GM23248 (cell line): ENCODE results near the gene CADM3. TPM values are rescaled to one million over a fixed set of nuclear protein-coding genes. Genes with fewer than 3 reads are reported as not detected.
A peak's percentile ranks its signal among the peaks of the same experiment; 100 is the strongest.

Experiments used
- DNase-seq: peaks from one replicate; pipeline ENCODE4 v3.0.0-alpha.2; 2015
- H2AFZ ChIP-seq: fragments of 200-600 bp; sonication (generic); 2 replicates; pipeline ENCODE4 v1.6.1; 2016; ENCODE audit warnings: antibody characterized with exemption
- H3F3A ChIP-seq: fragments of 200-600 bp; sonication (generic); 2 replicates; pipeline ENCODE4 v1.6.1; 2016; ENCODE audit warnings: mild to moderate bottlenecking, antibody characterized with exemption, mixed run types; ENCODE audit not compliant: insufficient read depth
- H3K27ac ChIP-seq: fragments of 200-600 bp; sonication (generic); 2 replicates; pipeline ENCODE4 v1.5.1; 2016; ENCODE audit warnings: mild to moderate bottlenecking
- H3K27me3 ChIP-seq: fragments of 200-600 bp; sonication (generic); replicated peaks from 2 replicates; pipeline ENCODE4 v1.6.1; 2016; ENCODE audit warnings: mild to moderate bottlenecking; ENCODE audit not compliant: insufficient read depth
- H3K36me3 ChIP-seq: fragments of 200-600 bp; sonication (generic); 2 replicates; pipeline ENCODE4 v1.6.1; 2016; ENCODE audit warnings: low read depth, mild to moderate bottlenecking
- H3K4me1 ChIP-seq: fragments of 200-600 bp; sonication (generic); 2 replicates; pipeline ENCODE4 v1.6.1; 2016; ENCODE audit warnings: mild to moderate bottlenecking; ENCODE audit not compliant: insufficient read depth
- H3K4me2 ChIP-seq: fragments of 200-600 bp; sonication (generic); one replicate; pipeline ENCODE4 v1.6.1; 2016; ENCODE audit warnings: mild to moderate bottlenecking; ENCODE audit not compliant: unreplicated experiment
- H3K4me3 ChIP-seq: fragments of 200-600 bp; sonication (generic); 2 replicates; pipeline ENCODE4 v1.5.1; 2016; ENCODE audit warnings: mild to moderate bottlenecking
- H3K79me2 ChIP-seq: fragments of 200-600 bp; sonication (generic); 2 replicates; pipeline ENCODE4 v1.6.1; 2016; ENCODE audit warnings: mild to moderate bottlenecking; ENCODE audit not compliant: insufficient read depth
- H3K9ac ChIP-seq: fragments of 200-600 bp; sonication (generic); 2 replicates; pipeline ENCODE4 v1.6.1; 2016; ENCODE audit warnings: mild to moderate bottlenecking
- H3K9me2 ChIP-seq: fragments of 200-600 bp; sonication (generic); 2 replicates; pipeline ENCODE4 v1.6.1; 2016; ENCODE audit warnings: mixed run types, mild to moderate bottlenecking, moderate library complexity; ENCODE audit not compliant: insufficient read depth
- H3K9me3 ChIP-seq: fragments of 200-600 bp; sonication (generic); one replicate; pipeline ENCODE4 v1.6.1; 2017; ENCODE audit warnings: low read depth
- H4K20me1 ChIP-seq: fragments of 200-600 bp; sonication (generic); 2 replicates; pipeline ENCODE4 v1.6.0; 2016; ENCODE audit not compliant: insufficient read depth
- EZH2 ChIP-seq: fragments of 200-600 bp; sonication (generic); IDR thresholded peaks from 2 replicates; pipeline ENCODE4 v1.6.1; 2018; ENCODE audit warnings: antibody characterized with exemption, mild to moderate bottlenecking; ENCODE audit not compliant: insufficient read depth, poor library complexity, severe bottlenecking
- EZH2phosphoT487 ChIP-seq: fragments of 200-600 bp; sonication (generic); IDR thresholded peaks from 2 replicates; pipeline ENCODE4 v1.6.1; 2018; ENCODE audit warnings: antibody characterized with exemption, moderate library complexity, mild to moderate bottlenecking, low read depth; ENCODE audit not compliant: insufficient read depth
- WGBS, 2 experiments: methylation state at CpG; one replicate each; pipeline ENCODE4 v1.1.6; 2015 to 2017; ENCODE audit warnings: low lambda C conversion rate in 2 of 2, low coverage in 1 of 2; ENCODE audit errors: missing lambda C conversion rate in 2 of 2; 5-methylcytosine and 5-hydroxymethylcytosine counted together
- in situ Hi-C: fragments of 300-500 bp; cut with MboI; formaldehyde crosslinking; loops from 2 replicates; pipeline ENCODE4 v1.15.0; 2020
- polyA plus RNA-seq: library from polyadenylated mRNA; unstranded; fragments of >200 nt; fragmentation: Nextera tagmentation; extraction: Ambion mirVana; gene quantifications from 2 replicates; pipeline ENCODE4 v1.2.1, GENCODE V29; 2016
- total RNA-seq: library from RNA; depleted of rRNA; stranded (reverse); fragments of >200 nt; shearing (Covaris generic); gene quantifications from 2 replicates; pipeline ENCODE4 v1.2.3, GENCODE V29; 2014

Gene CADM3
- total and polyA plus RNA-seq, 2 experiments from 2014 or later, result not detected

DNA sequence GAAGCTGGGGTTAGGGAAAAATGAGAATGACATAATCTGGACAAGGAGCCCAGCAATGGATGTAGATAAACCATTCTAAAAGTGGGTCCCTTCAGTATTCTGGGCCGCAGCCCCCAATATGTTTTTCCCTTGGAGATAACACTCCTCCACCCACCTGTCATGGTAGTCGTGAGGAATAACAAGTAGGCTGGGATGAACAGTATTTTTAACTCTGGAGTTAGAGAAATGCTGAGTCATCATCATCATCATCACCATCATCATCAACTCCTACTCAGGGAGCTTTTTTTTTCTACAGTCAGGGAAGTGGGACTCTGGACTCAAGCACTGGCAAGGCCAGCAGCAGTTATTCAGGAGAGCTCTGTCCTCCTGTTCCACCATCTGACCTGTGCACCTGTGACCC lies 12.8 kb downstream of the CADM3 start:
- Histone ChIP-seq H2AFZ (no peak overlapping the region), H3K79me2 (no peaks in the 10 kb centered on the region), H3K9me2 (no peaks in the 10 kb centered on the region), H3K4me2 (no peak overlapping the region), H3K27me3 (peaks cover 23% of the 10 kb centered on the region), H3K4me3 (no peak overlapping the region), H3F3A (no peaks in the 10 kb centered on the region), H4K20me1 (no peaks in the 10 kb centered on the region), H3K4me1 (no peaks in the 10 kb centered on the region), H3K36me3 (no peaks in the 10 kb centered on the region), H3K27ac (no peak overlapping the region), H3K9ac (no peak overlapping the region), H3K9me3 (no peaks in the 10 kb centered on the region)
- WGBS, 2 experiments, result 36 to 56% methylated on average over 2 of the region's 2 CpGs
- no peak for DNase-seq
- TF ChIP-seq EZH2phosphoT487, result no peak
- TF ChIP-seq EZH2, result no peak
- in situ Hi-C loops, result no loop called here

- no peaks in the 10 kb centered on the region for H3K9me3 ChIP-seq
- no peak overlapping the region for H3K27ac ChIP-seq
- no peaks in the 10 kb centered on the region for H3K36me3 ChIP-seq
- in situ Hi-C loops, result no loop called here
- no peaks in the 10 kb centered on the region for H3K79me2 ChIP-seq
- 55 to 70% methylated on average over 5 of the region's 5 CpGs for WGBS, 2 experiments
- H4K20me1 ChIP-seq, result no peaks in the 10 kb centered on the region
- peaks cover 28% of the 10 kb centered on the region for H3K27me3 ChIP-seq
- H3K4me2 ChIP-seq, result no peak overlapping the region
- H3K4me3 ChIP-seq, result no peak overlapping the region
- H3K9ac ChIP-seq, result no peak overlapping the region
- no peaks in the 10 kb centered on the region for H3F3A ChIP-seq
- no peak for DNase-seq
- TF ChIP-seq EZH2 (no peak), EZH2phosphoT487 (no peak)
- H2AFZ ChIP-seq, result no peak overlapping the region
- no peaks in the 10 kb centered on the region for H3K4me1 ChIP-seq
- no peaks in the 10 kb centered on the region for H3K9me2 ChIP-seq
Observed at GRCh38 chr1:159185121-159185520, 13.7 kb downstream of the CADM3 start.

- Histone ChIP-seq H3K36me3 (no peaks in the 10 kb centered on the region), H3K9me3 (no peaks in the 10 kb centered on the region), H3K9ac (no peak overlapping the region), H3K9me2 (no peaks in the 10 kb centered on the region), H3K4me1 (no peaks in the 10 kb centered on the region), H3K79me2 (no peaks in the 10 kb centered on the region), H3K4me2 (no peak overlapping the region), H3K27me3 (peaks cover 31% of the 10 kb centered on the region), H3F3A (no peaks in the 10 kb centered on the region), H3K4me3 (no peak overlapping the region), H3K27ac (no peak overlapping the region), H2AFZ (no peak overlapping the region), H4K20me1 (no peaks in the 10 kb centered on the region)
- TF ChIP-seq EZH2, result no peak
- TF ChIP-seq EZH2phosphoT487, result no peak
- WGBS, 2 experiments, result 40 to 50% methylated on average over 3 of the region's 3 CpGs
- in situ Hi-C loops, result no loop called here
- DNase-seq, result no peak
Observed at GRCh38 chr1:159187033-159187432, 15.6 kb downstream of the CADM3 start.

DNA sequence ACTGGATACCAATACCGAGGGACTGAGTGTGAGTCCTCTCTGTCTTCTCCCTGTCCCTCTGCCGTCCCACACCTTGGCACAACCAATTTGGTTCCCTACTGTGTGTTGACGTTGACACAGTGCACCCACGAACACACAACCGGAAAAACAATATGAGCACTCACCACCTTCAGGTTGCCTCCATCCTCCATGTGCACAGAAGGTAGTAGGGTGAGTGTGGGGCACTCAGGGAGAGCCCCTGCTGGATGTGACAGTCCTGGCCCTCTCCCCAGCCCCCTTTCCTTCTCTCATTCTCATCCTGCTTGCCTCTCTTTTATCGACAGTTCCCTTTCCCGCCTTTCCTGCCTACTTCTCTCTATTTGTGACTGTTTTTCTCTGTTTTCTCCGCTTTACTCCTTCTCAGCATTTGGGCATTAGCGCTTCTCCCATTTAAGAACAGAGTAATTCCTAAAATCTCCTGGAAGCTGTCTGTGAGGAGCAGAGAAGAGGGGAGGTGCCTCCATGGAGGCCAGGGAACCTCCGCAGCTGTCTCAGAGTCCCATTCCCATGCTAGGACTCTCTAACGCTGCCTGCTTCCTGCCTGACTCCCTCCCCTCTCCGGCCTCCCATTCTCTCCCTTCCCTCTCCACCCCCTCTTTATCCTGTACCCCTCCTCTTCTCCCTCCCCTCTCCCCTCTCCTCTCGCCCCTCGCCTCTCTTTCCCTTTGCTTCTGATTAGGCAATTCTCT lies 16.4 kb downstream of the CADM3 start:
- H3F3A ChIP-seq, result no peaks in the 10 kb centered on the region
- no peaks in the 10 kb centered on the region for H3K79me2 ChIP-seq
- H4K20me1 ChIP-seq, result no peaks in the 10 kb centered on the region
- H3K4me1 ChIP-seq, result no peaks in the 10 kb centered on the region
- 35 to 46% methylated on average over 11 to 14 of the region's 14 CpGs for WGBS, 2 experiments
- no peaks in the 10 kb centered on the region for H3K36me3 ChIP-seq
- TF ChIP-seq EZH2phosphoT487, result no peak
- no peak for TF ChIP-seq EZH2
- H2AFZ ChIP-seq, result no peak overlapping the region
- H3K9me3 ChIP-seq, result no peaks in the 10 kb centered on the region
- H3K9ac ChIP-seq, result no peak overlapping the region
- DNase-seq, result no peak
- H3K27me3 ChIP-seq, result peaks cover 31% of the 10 kb centered on the region
- H3K27ac ChIP-seq, result no peak overlapping the region
- in situ Hi-C loops, result no loop called here
- no peak overlapping the region for H3K4me2 ChIP-seq
- H3K9me2 ChIP-seq, result no peaks in the 10 kb centered on the region
- no peak overlapping the region for H3K4me3 ChIP-seq

DNA sequence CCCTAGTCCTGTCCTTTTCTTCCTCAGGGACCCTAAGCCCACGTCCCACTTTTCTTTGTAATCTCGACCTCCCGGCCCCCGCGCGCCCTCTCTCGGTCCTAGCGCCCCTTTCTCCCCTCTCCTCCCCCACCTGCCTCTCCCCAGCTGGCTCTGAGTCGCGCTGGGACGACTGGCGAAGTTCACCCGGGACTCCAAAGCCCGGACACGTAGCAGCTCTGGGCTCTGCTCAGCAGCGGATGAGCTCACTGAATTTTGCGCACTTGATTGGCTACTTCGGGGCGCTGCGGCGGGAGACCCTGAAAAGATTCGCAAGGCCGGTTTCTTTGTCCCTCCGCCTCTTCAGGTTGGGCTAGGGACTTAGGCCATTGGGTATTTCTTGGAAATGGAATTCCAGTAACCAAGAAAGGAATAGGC lies 17.0 kb downstream of the CADM3 start:
- Histone ChIP-seq H3K36me3 (no peaks in the 10 kb centered on the region), H3K27ac (no peak overlapping the region), H3K4me2 (no peak overlapping the region), H3K79me2 (no peaks in the 10 kb centered on the region), H3K4me3 (no peak overlapping the region), H2AFZ (no peak overlapping the region), H3K9me3 (no peaks in the 10 kb centered on the region), H3K27me3 (peaks cover 31% of the 10 kb centered on the region), H3K9me2 (no peaks in the 10 kb centered on the region), H3K4me1 (no peaks in the 10 kb centered on the region), H3K9ac (no peak overlapping the region), H4K20me1 (no peaks in the 10 kb centered on the region), H3F3A (no peaks in the 10 kb centered on the region)
- peak; percentile 48 for DNase-seq
- in situ Hi-C loops, result no loop called here
- TF ChIP-seq EZH2 (no peak), EZH2phosphoT487 (no peak)
- 3% methylated on average over 17 to 24 of the region's 24 CpGs for WGBS, 2 experiments
